GM10266 (cell line): Measurements from ENCODE around the gene MYO18B.

Experiments used
- DNase-seq: peaks from one replicate; pipeline ENCODE4 v3.0.0; 2012; ENCODE audit errors: extremely low spot score
- CTCF ChIP-seq: IDR thresholded peaks from 2 replicates; pipeline ENCODE4 v1.5.1; 2012; ENCODE audit warnings: mild to moderate bottlenecking, low read depth; ENCODE audit not compliant: control insufficient read depth, insufficient read depth; ENCODE audit errors: missing control alignments

MYO18B gene

GRCh38 chr22:25765016-25765367, 23.0 kb downstream of the MYO18B start:
- no peak for TF ChIP-seq CTCF

GRCh38 chr22:25765801-25766200, 23.8 kb downstream of the MYO18B start:
- no peak for TF ChIP-seq CTCF
- DNase-seq, result no peak

More at GRCh38 chr22:25765016-25765367, 23.0 kb downstream of the MYO18B start:
- no peak for DNase-seq

- DNase-seq, result no peak
- TF ChIP-seq CTCF, result no peak
Measured at GRCh38 chr22:25766418-25766817, 24.4 kb downstream of the MYO18B start.

DNA sequence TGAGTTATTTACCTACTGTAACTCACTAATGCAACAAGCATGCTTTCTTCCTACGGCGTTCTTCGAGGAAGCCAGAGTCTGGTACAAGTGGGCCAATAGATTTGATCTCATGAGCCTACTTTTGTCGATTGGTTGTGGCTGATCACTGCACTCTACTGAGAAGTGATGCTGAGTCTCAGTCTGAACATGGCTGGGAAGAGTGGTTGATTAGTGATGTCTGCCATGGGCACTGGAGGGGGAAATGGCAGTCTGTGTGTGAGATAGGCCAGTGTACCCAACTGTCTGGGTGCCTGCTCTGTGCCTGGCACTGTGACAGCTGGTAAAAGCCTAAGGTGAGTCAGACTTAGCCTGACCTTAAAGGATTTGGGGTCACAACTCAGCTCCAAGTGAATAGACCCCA, 28.3 kb downstream of the MYO18B start:
- TF ChIP-seq CTCF, result no peak
- no peak for DNase-seq

DNA sequence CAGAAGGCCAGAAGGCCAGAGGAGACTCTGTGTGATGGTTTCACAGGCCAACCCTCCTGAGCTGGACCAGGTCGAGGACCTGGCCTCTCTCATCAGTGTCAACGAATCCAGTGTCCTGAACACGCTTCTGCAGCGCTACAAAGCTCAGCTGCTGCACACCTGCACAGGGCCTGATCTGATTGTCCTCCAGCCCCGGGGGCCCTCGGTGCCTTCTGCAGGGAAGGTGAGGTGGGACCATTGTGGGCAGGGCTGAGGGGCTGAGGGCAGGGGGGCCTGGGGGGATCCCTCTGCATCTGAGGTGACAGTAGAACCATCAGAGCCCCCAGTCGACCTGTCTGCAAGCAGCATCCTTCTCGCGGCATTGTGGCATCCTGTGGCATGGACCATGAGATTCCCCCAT, 30.3 kb downstream of the MYO18B start:
- DNase-seq, result no peak

GRCh38 chr22:25774575-25775026, 32.6 kb downstream of the MYO18B start:
- DNase-seq, result no peak
- TF ChIP-seq CTCF, result peak; percentile 63

More for the DNA sequence above, 30.3 kb downstream of the MYO18B start:
- no peak for TF ChIP-seq CTCF

DNA sequence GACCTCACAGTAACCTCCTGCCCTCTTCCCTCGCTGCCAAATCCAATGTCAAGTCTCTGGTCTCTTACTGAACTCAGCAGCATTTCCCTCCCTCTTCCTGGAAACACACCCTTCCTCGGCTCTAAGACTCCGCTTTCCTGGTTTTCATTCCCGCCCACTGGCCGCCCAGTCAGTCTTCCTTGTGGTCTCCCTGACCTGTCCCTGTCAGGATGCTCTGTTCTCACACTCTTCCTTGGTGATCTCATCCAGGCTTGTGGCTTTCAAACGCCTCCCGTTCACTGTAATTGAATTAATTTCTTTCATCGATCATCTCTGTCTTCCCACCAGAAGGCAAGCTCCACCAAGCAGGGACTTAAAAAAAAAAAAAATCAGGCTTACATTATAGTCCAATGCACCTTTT, 33.5 kb downstream of the MYO18B start:
- no peak for TF ChIP-seq CTCF
- no peak for DNase-seq

DNA sequence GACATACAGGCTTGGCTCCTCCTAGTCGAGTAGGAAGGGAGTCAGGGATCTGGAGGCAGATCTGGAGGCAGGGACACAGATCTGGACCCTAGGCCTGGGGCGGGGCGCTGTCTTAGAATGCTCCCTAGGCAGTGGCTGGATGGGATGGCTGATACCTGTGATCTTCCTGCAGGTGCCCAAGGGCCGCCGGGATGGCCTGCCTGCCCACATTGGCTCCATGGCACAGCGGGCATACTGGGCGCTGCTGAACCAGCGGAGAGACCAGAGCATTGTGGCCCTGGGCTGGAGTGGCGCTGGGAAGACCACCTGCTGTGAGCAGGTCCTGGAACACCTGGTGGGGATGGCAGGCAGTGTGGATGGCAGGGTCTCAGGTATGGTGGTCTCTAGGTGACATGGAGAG, 35.4 kb downstream of the MYO18B start:
- DNase-seq, result no peak
- TF ChIP-seq CTCF, result no peak
